Measurements from ENCODE around the gene PRAC2. TPM values are rescaled to one million over a fixed set of nuclear protein-coding genes. Genes with fewer than 3 reads are reported as not detected.

PRAC2 gene
- total RNA-seq, 5 donors from 2014 or later (not counting 1 experiment from before 2014, with no cell fraction given): not detected

DNA sequence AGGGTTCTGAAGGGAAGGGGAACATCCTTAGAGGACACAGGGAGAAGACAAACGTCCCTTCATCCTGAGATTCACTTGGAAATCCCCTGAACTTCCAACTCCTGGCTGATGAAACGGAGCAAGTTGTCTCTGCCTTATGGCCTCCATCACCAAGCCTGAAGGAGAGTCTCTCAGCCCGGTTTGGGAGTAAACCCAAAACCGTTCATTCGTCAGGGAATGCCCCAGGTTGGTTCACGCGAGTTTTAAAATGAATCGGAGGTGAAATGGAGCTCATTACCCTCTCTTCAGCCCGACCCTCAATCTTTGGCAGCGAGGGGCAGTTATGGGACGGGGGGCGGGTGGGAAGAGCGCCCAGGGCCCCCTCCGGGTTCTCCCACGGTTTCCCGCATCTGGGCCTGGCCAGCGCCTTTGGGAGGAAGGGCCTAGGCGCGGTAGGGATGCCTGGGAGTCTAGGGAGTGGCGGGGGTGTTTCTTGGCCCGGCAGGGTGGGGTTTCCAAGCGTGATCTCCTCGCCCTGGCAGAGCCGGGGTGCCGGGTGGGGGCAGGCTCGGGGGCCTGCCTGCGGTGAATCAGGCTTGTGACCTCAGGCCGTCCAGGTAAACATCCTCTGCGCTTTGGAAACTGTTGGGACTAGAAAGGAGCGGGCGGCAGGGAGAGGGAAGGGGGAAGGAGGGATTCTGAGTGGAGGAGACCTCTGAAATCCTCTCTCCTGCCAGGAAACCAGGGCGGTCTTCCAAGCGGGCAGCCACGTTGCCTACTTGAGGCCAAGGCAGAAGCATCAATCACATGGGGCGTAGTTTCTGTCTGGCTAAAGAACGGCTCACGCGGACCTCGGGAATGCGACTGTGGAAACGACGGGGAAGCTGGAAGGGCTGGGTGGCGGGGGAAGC is 29.7 kb downstream of the PRAC2 start:
- Mint-ChIP-seq H3K27ac (no peak overlapping the region), H3K4me1 (peaks cover 19 to 22% (median 21%) of the 10 kb centered on the region in 3 donors), H3K36me3 (no peaks in the 10 kb centered on the region), H3K9me3 (no peaks in the 10 kb centered on the region), H3K27me3 (peaks cover 73 to 91% of the 10 kb centered on the region in 2 donors), H3K4me3 (no peak overlapping the region)
- ATAC-seq (replicated peaks in 1 of 4) (no peak), DNase-seq (no peak)
- no peaks in the 10 kb centered on the region for H3K36me3 ChIP-seq (ENCODE audit: control insufficient read depth in 2 of 2, extremely low read depth in 1 of 2, insufficient read depth in 1 of 2, low read length in 1 of 2)
- H3K27me3 ChIP-seq (replicated peaks in 1 of 2; ENCODE audit: control insufficient read depth in 2 of 2, extremely low read depth in 1 of 2, insufficient read depth in 2 of 2, low read length in 1 of 2): peaks cover 49 to 82% of the 10 kb centered on the region in 2 experiments
- H3K9me3 ChIP-seq: no peaks in the 10 kb centered on the region
- no peak overlapping the region for H3K27ac ChIP-seq (ENCODE audit: low read length)
- H3K4me3 ChIP-seq (ENCODE audit: control insufficient read depth in 1 of 2, extremely low read depth in 1 of 2, low read length in 1 of 2): no peak overlapping the region
- H3K4me1 ChIP-seq (ENCODE audit: control insufficient read depth in 1 of 2, extremely low read depth in 1 of 2, insufficient read depth in 2 of 2, low read length in 2 of 2): peaks cover 2 to 22% of the 10 kb centered on the region in 2 experiments
- POLR2A ChIA-PET: interaction anchor here in 1 of 2 donors (0.6 kb wide), 1 partner anchor 10 kb away, joined by 4 read pairs; no protein-coding TSS in a partner anchor
- CTCF ChIA-PET: interaction anchor here (0.6 to 1.6 kb wide), 2 partner anchors 29 to 57 kb away, joined by 4 to 14 read pairs; no protein-coding TSS in a partner anchor
- 10% methylated on average over 31 of the region's 43 CpGs for whole genome bisulfite sequencing (ENCODE audit: insufficient coverage)

DNA sequence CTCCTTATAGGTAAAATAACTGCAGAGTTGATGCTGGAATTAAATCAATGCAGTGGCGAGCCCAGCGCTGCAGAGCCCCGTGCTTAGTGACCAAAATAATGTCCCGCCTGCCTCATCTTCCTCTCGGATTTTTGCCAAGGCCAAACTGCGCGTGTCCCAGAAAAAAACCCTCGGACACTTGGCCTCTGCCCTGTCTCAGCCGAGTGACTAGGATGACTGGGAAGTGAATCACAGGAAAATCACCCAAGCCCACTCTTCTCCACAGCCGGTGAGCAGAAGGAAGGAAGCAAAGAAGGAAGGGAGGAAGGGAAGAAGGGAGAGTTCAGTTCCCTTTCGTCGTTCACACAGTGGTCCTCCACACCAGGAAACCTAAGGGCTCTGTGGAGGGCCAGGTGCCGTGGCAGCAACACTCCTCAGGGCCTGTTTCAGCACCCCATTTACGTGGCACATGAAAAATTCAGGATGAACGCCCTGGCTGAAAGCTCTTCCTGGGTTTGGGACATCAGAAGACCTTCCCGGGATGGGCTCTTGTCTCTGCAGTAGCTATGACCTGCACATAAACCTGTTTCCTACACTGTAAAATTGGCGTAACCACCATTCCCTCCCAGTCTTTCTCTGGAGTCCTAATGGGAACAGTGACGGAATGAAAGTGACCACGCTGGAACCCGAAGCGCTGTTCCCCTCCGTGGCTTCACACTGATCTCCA is 31.0 kb downstream of the PRAC2 start:
- Mint-ChIP-seq H3K27ac (peak overlapping the region in 1 of 2 donors; percentile 48), H3K4me1 (peaks cover 19 to 22% (median 21%) of the 10 kb centered on the region in 3 donors), H3K36me3 (no peaks in the 10 kb centered on the region), H3K4me3 (peak overlapping the region in 1 of 3 donors; percentile 25), H3K27me3 (peaks cover 69 to 90% of the 10 kb centered on the region in 2 donors), H3K9me3 (no peaks in the 10 kb centered on the region)
- ATAC-seq (replicated peaks in 1 of 4) (no peak), DNase-seq (no peak)
- CTCF ChIA-PET: interaction anchor here in 1 of 2 donors (0.6 kb wide), 1 partner anchor 182 kb away, joined by 7 read pairs; no protein-coding TSS in a partner anchor
- POLR2A ChIA-PET: no interaction called here
- Histone ChIP-seq H3K4me3 (ENCODE audit: control insufficient read depth in 1 of 2, extremely low read depth in 1 of 2, low read length in 1 of 2) (peak overlapping the region in 1 of 2 donors; percentile 23), H3K27ac (ENCODE audit: low read length) (no peak overlapping the region), H3K9me3 (no peaks in the 10 kb centered on the region), H3K27me3 (replicated peaks in 1 of 2; ENCODE audit: control insufficient read depth in 2 of 2, extremely low read depth in 1 of 2, insufficient read depth in 2 of 2, low read length in 1 of 2) (peaks cover 41 to 85% of the 10 kb centered on the region in 2 experiments), H3K4me1 (ENCODE audit: control insufficient read depth in 1 of 2, extremely low read depth in 1 of 2, insufficient read depth in 2 of 2, low read length in 2 of 2) (peaks cover 2 to 20% of the 10 kb centered on the region in 2 experiments), H3K36me3 (ENCODE audit: control insufficient read depth in 2 of 2, extremely low read depth in 1 of 2, insufficient read depth in 1 of 2, low read length in 1 of 2) (no peaks in the 10 kb centered on the region)
- 20% methylated on average over 16 of the region's 22 CpGs for WGBS (ENCODE audit: insufficient coverage)

DNA sequence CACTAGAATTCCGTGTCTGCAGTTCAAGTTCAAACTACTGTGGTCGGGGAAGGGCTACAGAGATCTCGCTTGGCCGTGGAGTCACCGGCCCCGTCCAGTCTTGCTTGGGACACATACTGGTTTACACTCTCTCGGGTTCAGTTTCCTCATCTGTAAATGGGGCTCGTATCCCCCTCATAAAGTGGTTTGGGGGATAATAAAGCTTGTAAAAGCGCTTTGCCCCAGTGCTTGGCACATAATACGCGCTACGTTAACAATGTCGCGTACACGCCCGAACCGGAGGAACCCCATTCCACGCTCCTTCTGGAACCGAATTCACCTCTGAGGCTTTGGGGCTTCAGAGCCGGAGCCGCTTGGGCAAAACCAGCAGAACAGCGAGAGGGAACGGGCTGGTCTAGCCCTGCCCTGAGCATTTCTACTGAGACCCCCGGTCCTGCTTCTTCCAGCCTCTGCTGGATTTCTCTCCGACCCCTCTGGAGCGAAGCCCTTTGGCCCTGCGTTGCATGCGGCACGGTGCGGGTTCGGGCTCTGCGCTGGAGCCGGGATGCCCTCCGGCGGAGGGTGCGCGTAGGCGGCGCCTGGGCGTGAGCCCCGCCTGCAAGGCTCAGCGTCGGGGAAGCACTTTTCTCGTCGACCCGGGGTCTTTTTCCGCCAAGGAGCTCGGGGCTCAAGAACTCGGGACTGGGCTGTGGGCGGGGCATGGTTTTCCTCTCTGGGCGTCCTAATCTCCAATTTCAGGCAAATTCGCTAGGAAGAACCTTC is 31.7 kb downstream of the PRAC2 start:
- H3K27me3 Mint-ChIP-seq: peaks cover 70 to 89% of the 10 kb centered on the region in 2 donors
- WGBS (ENCODE audit: insufficient coverage): 12% methylated on average over 44 of the region's 52 CpGs
- Histone ChIP-seq H3K4me1 (ENCODE audit: control insufficient read depth in 1 of 2, extremely low read depth in 1 of 2, insufficient read depth in 2 of 2, low read length in 2 of 2) (peaks cover 2 to 20% of the 10 kb centered on the region in 2 experiments), H3K27me3 (replicated peaks in 1 of 2; ENCODE audit: control insufficient read depth in 2 of 2, extremely low read depth in 1 of 2, insufficient read depth in 2 of 2, low read length in 1 of 2) (peaks cover 34 to 82% of the 10 kb centered on the region in 2 experiments), H3K9me3 (no peaks in the 10 kb centered on the region), H3K4me3 (ENCODE audit: control insufficient read depth in 1 of 2, extremely low read depth in 1 of 2, low read length in 1 of 2) (peak overlapping the region in 1 of 2 donors; percentile 38), H3K36me3 (ENCODE audit: control insufficient read depth in 2 of 2, extremely low read depth in 1 of 2, insufficient read depth in 1 of 2, low read length in 1 of 2) (no peaks in the 10 kb centered on the region), H3K27ac (ENCODE audit: low read length) (no peak overlapping the region)
- H3K9me3 Mint-ChIP-seq: no peaks in the 10 kb centered on the region
- H3K4me3 Mint-ChIP-seq: peak overlapping the region in 1 of 3 donors; percentile 25
- ChIA-PET CTCF (interaction anchor here in 1 of 2 donors (0.6 kb wide), 1 partner anchor 181 kb away, joined by 7 read pairs; no protein-coding TSS in a partner anchor), POLR2A (no interaction called here)
- peaks cover 19 to 22% (median 21%) of the 10 kb centered on the region in 3 donors for H3K4me1 Mint-ChIP-seq
- H3K36me3 Mint-ChIP-seq: no peaks in the 10 kb centered on the region
- peak overlapping the region in 1 of 2 donors; percentile 36 for H3K27ac Mint-ChIP-seq
- ATAC-seq (replicated peaks in 1 of 4): peak in 2 of 4 experiments; percentile 37 to 43
- no peak for DNase-seq

DNA sequence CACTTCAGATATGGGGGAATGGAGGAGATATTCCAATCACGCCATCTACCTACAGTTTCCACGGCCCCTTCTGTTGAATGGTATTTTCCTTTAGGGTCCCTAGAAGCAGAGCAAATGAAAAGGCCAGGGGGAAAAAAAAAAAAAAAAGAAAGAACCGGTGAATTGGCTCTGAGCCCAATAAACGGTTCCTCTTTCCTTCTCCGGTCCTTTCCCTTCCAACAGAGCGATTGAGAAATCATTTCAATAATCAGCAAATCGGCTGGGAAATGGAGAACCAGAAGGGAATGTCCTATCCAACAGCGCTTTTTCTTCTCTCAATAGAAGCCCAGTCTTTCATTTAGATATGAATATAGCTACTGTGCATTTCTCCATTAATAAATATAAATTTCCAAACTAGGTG is 32.4 kb downstream of the PRAC2 start:
- H3K9me3 ChIP-seq: no peaks in the 10 kb centered on the region
- Mint-ChIP-seq H3K4me1 (peaks cover 19 to 22% (median 21%) of the 10 kb centered on the region in 3 donors), H3K9me3 (no peaks in the 10 kb centered on the region), H3K27ac (no peak overlapping the region), H3K4me3 (peak overlapping the region in 1 of 3 donors; percentile 20), H3K36me3 (no peaks in the 10 kb centered on the region), H3K27me3 (peaks cover 69 to 84% of the 10 kb centered on the region in 2 donors)
- ATAC-seq (replicated peaks in 1 of 4) (no peak), DNase-seq (no peak)
- ChIA-PET CTCF (no interaction called here), POLR2A (no interaction called here)
- H3K27me3 ChIP-seq (replicated peaks in 1 of 2; ENCODE audit: control insufficient read depth in 2 of 2, extremely low read depth in 1 of 2, insufficient read depth in 2 of 2, low read length in 1 of 2): peaks cover 33 to 76% of the 10 kb centered on the region in 2 experiments
- H3K4me1 ChIP-seq (ENCODE audit: control insufficient read depth in 1 of 2, extremely low read depth in 1 of 2, insufficient read depth in 2 of 2, low read length in 2 of 2): peaks cover 2 to 20% of the 10 kb centered on the region in 2 experiments
- no peak overlapping the region for H3K4me3 ChIP-seq (ENCODE audit: control insufficient read depth in 1 of 2, extremely low read depth in 1 of 2, low read length in 1 of 2)
- H3K27ac ChIP-seq (ENCODE audit: low read length): no peak overlapping the region
- no CpG with 5 or more reads among the region's 8 CpGs for WGBS (ENCODE audit: insufficient coverage)
- H3K36me3 ChIP-seq (ENCODE audit: control insufficient read depth in 2 of 2, extremely low read depth in 1 of 2, insufficient read depth in 1 of 2, low read length in 1 of 2): no peaks in the 10 kb centered on the region

DNA sequence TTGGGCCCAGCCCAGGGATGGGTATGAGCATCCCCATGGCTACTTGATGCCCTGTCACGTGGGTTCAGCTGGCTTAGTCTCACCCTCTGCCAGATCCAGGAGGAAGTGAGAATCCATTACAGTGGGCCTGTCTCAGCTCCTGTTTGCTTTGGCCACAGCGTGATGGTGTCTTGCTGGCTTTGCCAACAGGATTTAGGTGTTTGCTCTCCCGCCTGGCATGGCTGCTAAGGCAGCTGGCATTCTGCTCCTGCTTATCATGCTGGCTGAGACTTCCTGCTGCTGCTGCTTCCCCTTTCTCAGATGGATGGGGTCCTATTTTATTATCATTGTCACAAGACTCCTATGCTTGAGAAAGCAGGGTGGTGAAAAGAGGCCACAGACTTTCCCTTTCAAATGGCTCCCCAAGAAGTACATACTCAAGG is 33.9 kb downstream of the PRAC2 start:
- ATAC-seq (replicated peaks in 1 of 4): no peak
- 14% methylated on average over 3 of the region's 3 CpGs for WGBS (ENCODE audit: insufficient coverage)
- Mint-ChIP-seq H3K36me3 (no peaks in the 10 kb centered on the region), H3K4me1 (peaks cover 19 to 21% (median 19%) of the 10 kb centered on the region in 3 donors), H3K4me3 (no peak overlapping the region), H3K27ac (no peak overlapping the region), H3K9me3 (no peaks in the 10 kb centered on the region), H3K27me3 (peaks cover 70 to 85% of the 10 kb centered on the region in 2 donors)
- no peak for DNase-seq
- ChIA-PET CTCF (no interaction called here), POLR2A (no interaction called here)
- no peak overlapping the region for H3K27ac ChIP-seq (ENCODE audit: low read length)
- H3K36me3 ChIP-seq (ENCODE audit: control insufficient read depth in 2 of 2, extremely low read depth in 1 of 2, insufficient read depth in 1 of 2, low read length in 1 of 2): no peaks in the 10 kb centered on the region
- peaks cover 2 to 20% of the 10 kb centered on the region in 2 experiments for H3K4me1 ChIP-seq (ENCODE audit: control insufficient read depth in 1 of 2, extremely low read depth in 1 of 2, insufficient read depth in 2 of 2, low read length in 2 of 2)
- H3K9me3 ChIP-seq: no peaks in the 10 kb centered on the region
- no peak overlapping the region for H3K4me3 ChIP-seq (ENCODE audit: control insufficient read depth in 1 of 2, extremely low read depth in 1 of 2, low read length in 1 of 2)
- peaks cover 24 to 75% of the 10 kb centered on the region in 2 experiments for H3K27me3 ChIP-seq (replicated peaks in 1 of 2; ENCODE audit: control insufficient read depth in 2 of 2, extremely low read depth in 1 of 2, insufficient read depth in 2 of 2, low read length in 1 of 2)

All from T-cell (primary cell).